Ovary (tissue), 3 donors: ENCODE data around the gene TADA2A.

Experiments
- CTCF ChIP-seq, 3 donors: fragments of 450-650 bp in 2 of 3; fragments of 200-600 bp in 1 of 3; IDR thresholded peaks; one replicate each; pipeline versions ENCODE4 v1.5.1 to v1.8.0; 2016 to 2022; ENCODE audit warnings: antibody characterized with exemption in 3 of 3, mild to moderate bottlenecking in 1 of 3
- EP300 ChIP-seq: sonication (generic); formaldehyde crosslinking; IDR thresholded peaks from one replicate; pipeline ENCODE4 v1.6.1; 2017; ENCODE audit warnings: antibody characterized with exemption
- POLR2A ChIP-seq: fragments of 450-650 bp; IDR thresholded peaks from one replicate; pipeline ENCODE4 v1.6.1; 2017; ENCODE audit warnings: antibody characterized with exemption, mild to moderate bottlenecking, moderate library complexity
- donor health status: DM: no; HTN: no; CAD: no.

- TF ChIP-seq CTCF (IDR thresholded peaks at IDR 0.05) (no peak), POLR2A (no peak), EP300 (no peak)
Measured at GRCh38 chr17:37478187-37478586, 71.5 kb downstream of the TADA2A start.
